CD4-positive, CD25-positive, alpha-beta regulatory T cell (primary cell): Measurements from ENCODE around the gene VPS39. TPM values are rescaled to one million over a fixed set of nuclear protein-coding genes. Genes with fewer than 3 reads are reported as not detected.

ENCODE experiments used
- ATAC-seq, 2 donors: fragments of 150-1000 bp; cut with Tn5 transposase; one replicate each; pipeline ENCODE4 v1.10.0; 2021; ENCODE audit warnings: low read depth in 2 of 2, moderate number of reproducible peaks in 2 of 2, moderate library complexity in 1 of 2
- DNase-seq, 3 donors: peaks; one replicate each; pipeline versions ENCODE4 v3.0.0 to v3.0.0-alpha.2; 2012 to 2022; ENCODE audit warnings: mixed read lengths in 1 of 3
- H3K27ac ChIP-seq: one replicate; pipeline ENCODE4 v1.7.0; 2013; ENCODE audit warnings: mild to moderate bottlenecking, low read length; ENCODE audit not compliant: insufficient read depth, poor library complexity, severe bottlenecking
- H3K27me3 ChIP-seq: one replicate; pipeline ENCODE4 v1.7.0; 2013; ENCODE audit warnings: low read length; ENCODE audit not compliant: control insufficient read depth, insufficient read depth
- H3K36me3 ChIP-seq: one replicate; pipeline ENCODE4 v1.7.0; 2013; ENCODE audit warnings: mild to moderate bottlenecking, low read length, moderate library complexity; ENCODE audit not compliant: control insufficient read depth, insufficient read depth
- H3K4me1 ChIP-seq: 2 replicates; pipeline ENCODE4 v1.7.0; 2013; ENCODE audit warnings: mild to moderate bottlenecking, low read length; ENCODE audit not compliant: insufficient read depth, control insufficient read depth, poor library complexity, severe bottlenecking
- H3K4me3 ChIP-seq: one replicate; pipeline ENCODE4 v1.7.0; 2013; ENCODE audit warnings: low read depth, mild to moderate bottlenecking, low read length, moderate library complexity
- H3K9me3 ChIP-seq, 2 experiments: 1 replicate in 1 of 2; 2 replicates in 1 of 2; pipeline ENCODE4 v1.7.0; 2013; ENCODE audit warnings: low read length in 2 of 2, mild to moderate bottlenecking in 1 of 2, moderate library complexity in 1 of 2; ENCODE audit not compliant: control insufficient read depth in 2 of 2
- H3K27ac Mint-ChIP-seq, 3 donors: one replicate each; pipeline ENCODE4 v1.8.0; 2020 to 2022; ENCODE audit warnings: mild to moderate bottlenecking in 3 of 3, mixed read lengths in 3 of 3, moderate library complexity in 2 of 3
- H3K27me3 Mint-ChIP-seq: one replicate; pipeline ENCODE4 v1.8.0; 2022; ENCODE audit warnings: mild to moderate bottlenecking, mixed read lengths
- H3K36me3 Mint-ChIP-seq: one replicate; pipeline ENCODE4 v1.8.0; 2020; ENCODE audit warnings: mixed read lengths
- H3K4me1 Mint-ChIP-seq, 4 donors: one replicate each; pipeline ENCODE4 v1.8.0; 2020 to 2022; ENCODE audit warnings: mixed read lengths in 4 of 4, mild to moderate bottlenecking in 1 of 4
- H3K4me3 Mint-ChIP-seq, 4 donors: one replicate each; pipeline ENCODE4 v1.8.0; 2020 to 2022; ENCODE audit warnings: mild to moderate bottlenecking in 4 of 4, mixed read lengths in 4 of 4, moderate library complexity in 3 of 4
- H3K9me3 Mint-ChIP-seq, 7 donors: one replicate each; pipeline ENCODE4 v1.8.0; 2020 to 2022; ENCODE audit warnings: mixed read lengths in 7 of 7, mild to moderate bottlenecking in 3 of 7, moderate library complexity in 2 of 7
- polyA plus RNA-seq, 4 donors: library from polyadenylated mRNA; unstranded; fragments of 300-500 nt; fragmentation: Illumina TruSeq; gene quantifications; one replicate each; pipeline ENCODE4 v1.2.3, GENCODE V29; 2021
- total RNA-seq: library from RNA; stranded (reverse); gene quantifications from one replicate; pipeline ENCODE4 v1.2.3, GENCODE V29; 2022

VPS39 gene
- total and polyA plus RNA-seq, 5 donors from 2014 or later: 28.3 to 121 (median 29.2) TPM

DNA sequence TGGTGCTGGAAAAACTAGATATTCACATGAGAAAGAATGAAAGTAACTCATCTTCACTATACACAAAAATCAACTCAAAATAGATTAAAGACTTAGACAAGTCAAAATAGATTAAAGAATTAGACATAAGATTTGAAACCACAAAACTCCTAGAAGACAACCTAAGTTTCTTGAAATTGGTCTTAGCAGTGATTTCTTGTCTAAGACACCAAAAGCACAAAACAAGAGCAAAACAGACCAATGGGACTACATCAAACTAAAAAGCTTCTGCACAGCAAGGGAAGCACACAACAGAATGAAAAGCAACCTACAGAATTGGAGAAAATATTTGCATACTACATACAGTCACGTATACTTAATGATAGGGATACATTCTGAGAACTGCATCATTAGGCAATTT lies 6.5 kb upstream of the VPS39 start:
- peak overlapping the region in 1 of 4 donors; percentile 19 for H3K4me3 Mint-ChIP-seq
- peaks cover 5 to 11% (median 7%) of the 10 kb centered on the region in 4 donors for H3K4me1 Mint-ChIP-seq
- no peaks in the 10 kb centered on the region for H3K27me3 Mint-ChIP-seq

DNA sequence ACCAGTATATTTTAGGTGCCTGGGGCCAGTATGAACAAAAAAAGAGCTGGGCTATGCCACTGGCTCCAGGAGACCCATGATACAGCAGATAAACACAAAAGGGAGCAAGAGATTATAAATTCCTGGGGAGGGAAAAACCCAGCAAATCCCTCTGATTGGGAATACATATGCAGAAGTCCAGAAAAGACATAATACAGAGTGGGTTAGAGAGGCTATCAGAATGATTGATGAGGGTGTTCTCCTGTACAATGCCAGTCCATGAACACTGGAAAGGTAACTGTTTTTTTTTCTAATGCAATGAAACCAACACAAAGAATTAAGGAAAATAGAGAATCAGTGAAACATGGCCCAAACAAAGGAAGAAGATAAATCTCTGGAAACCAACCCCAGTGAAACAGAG lies 5.4 kb upstream of the VPS39 start:
- H3K4me3 ChIP-seq: no peak overlapping the region
- Mint-ChIP-seq H3K27ac (no peak overlapping the region), H3K9me3 (no peaks in the 10 kb centered on the region), H3K4me3 (no peak overlapping the region), H3K27me3 (no peaks in the 10 kb centered on the region), H3K4me1 (peaks cover 6 to 11% (median 8%) of the 10 kb centered on the region in 4 donors), H3K36me3 (peaks cover 18% of the 10 kb centered on the region)
- H3K36me3 ChIP-seq: peaks cover 64% of the 10 kb centered on the region
- no peaks in the 10 kb centered on the region for H3K9me3 ChIP-seq
- DNase-seq: no peak
- no peak for ATAC-seq
- no peak overlapping the region for H3K27ac ChIP-seq
- H3K4me1 ChIP-seq: no peaks in the 10 kb centered on the region
- no peaks in the 10 kb centered on the region for H3K27me3 ChIP-seq

More for the DNA sequence above, 6.5 kb upstream of the VPS39 start:
- no peak for ATAC-seq
- Histone ChIP-seq H3K9me3 (no peaks in the 10 kb centered on the region), H3K4me3 (no peak overlapping the region), H3K27ac (no peak overlapping the region), H3K27me3 (no peaks in the 10 kb centered on the region), H3K36me3 (peaks cover 74% of the 10 kb centered on the region), H3K4me1 (no peaks in the 10 kb centered on the region)
- H3K9me3 Mint-ChIP-seq: no peaks in the 10 kb centered on the region
- H3K27ac Mint-ChIP-seq: peak overlapping the region in 1 of 3 donors; percentile 72
- H3K36me3 Mint-ChIP-seq: peaks cover 26% of the 10 kb centered on the region
- DNase-seq: peak in 1 of 3 donors; percentile 65

DNA sequence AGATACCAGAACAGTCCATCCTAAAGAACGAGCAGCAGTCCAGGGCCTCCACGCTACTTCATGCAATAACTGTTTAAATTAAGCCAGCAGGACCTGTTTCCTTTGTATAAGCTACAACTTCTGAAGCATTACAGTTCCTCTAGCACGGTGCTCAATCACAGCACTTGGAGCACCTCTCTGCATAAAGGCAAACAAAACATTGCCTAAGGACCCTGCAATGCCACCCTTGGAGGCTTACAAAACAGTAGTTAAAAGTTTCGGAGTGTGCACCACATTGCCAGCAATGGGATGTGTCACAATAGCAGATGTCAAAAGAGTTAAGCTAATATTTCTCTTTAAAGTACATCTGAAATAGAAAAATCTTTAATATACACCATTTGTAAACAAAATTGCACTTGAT lies 2.6 kb upstream of the VPS39 start:
- H3K4me1 Mint-ChIP-seq: peaks cover 26 to 35% (median 33%) of the 10 kb centered on the region in 4 donors
- H3K27me3 ChIP-seq: no peaks in the 10 kb centered on the region
- no peak for DNase-seq
- H3K27ac ChIP-seq: no peak overlapping the region
- peaks cover 38% of the 10 kb centered on the region for H3K36me3 ChIP-seq
- H3K27ac Mint-ChIP-seq: no peak overlapping the region
- ATAC-seq: no peak
- peaks cover 20% of the 10 kb centered on the region for H3K4me1 ChIP-seq
- no peak overlapping the region for H3K4me3 Mint-ChIP-seq
- no peaks in the 10 kb centered on the region for H3K9me3 ChIP-seq
- no peaks in the 10 kb centered on the region for H3K27me3 Mint-ChIP-seq
- no peak overlapping the region for H3K4me3 ChIP-seq
- peaks cover 7% of the 10 kb centered on the region for H3K36me3 Mint-ChIP-seq
- H3K9me3 Mint-ChIP-seq: no peaks in the 10 kb centered on the region

DNA sequence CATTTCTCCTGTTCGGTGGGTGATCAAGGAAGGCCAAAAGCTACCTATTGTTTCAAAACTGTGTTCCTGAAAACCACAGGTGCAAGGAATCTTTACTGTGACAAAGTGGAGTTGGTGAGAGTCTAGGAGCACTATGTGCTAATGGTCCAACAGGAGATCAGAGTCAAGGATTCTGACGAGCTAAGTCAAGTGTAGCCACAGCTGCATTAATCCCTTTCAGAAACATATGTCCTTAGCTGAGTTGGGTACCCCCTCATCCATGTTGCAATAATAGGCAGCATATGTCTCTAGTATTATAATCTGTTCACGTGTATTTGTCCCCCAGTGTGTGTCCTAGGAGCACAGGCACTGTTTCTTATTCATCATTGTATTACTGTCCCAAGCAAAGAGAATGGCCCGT lies 1.7 kb downstream of the VPS39 start:
- Mint-ChIP-seq H3K36me3 (peaks cover 9% of the 10 kb centered on the region), H3K4me1 (peaks cover 39 to 58% (median 48%) of the 10 kb centered on the region in 4 donors), H3K27me3 (no peaks in the 10 kb centered on the region), H3K9me3 (peaks cover 0 to 1% (median 0%) of the 10 kb centered on the region in 7 donors), H3K4me3 (peak overlapping the region; percentile 87 to 98 (median 98)), H3K27ac (peak overlapping the region in 2 of 3 donors; percentile 15 to 89)
- Histone ChIP-seq H3K4me1 (peaks cover 30% of the 10 kb centered on the region), H3K4me3 (peak overlapping the region; percentile 98), H3K27ac (no peak overlapping the region), H3K27me3 (no peaks in the 10 kb centered on the region), H3K9me3 (no peaks in the 10 kb centered on the region), H3K36me3 (peaks cover 13% of the 10 kb centered on the region)
- DNase-seq (no peak), ATAC-seq (no peak)

DNA sequence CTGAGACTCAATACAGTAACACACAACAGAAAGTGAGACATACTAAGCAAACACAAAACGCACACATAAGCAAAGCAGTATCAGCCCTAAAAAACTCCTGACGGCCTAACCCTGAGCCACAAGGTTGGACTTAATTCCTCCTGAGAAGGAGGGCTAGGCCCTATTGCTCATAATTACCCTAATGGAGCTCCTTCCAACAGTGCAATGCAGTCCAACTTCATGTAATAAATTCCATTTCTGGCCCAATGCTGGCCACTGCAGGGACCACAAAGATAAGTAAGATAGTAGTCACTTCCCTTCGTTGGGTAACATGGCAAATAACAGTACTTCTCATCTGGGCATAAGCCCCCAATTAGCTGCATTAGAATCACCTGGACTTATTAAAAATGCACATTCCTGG lies 4.2 kb downstream of the VPS39 start:
- H3K4me3 Mint-ChIP-seq: peak overlapping the region in 2 of 4 donors; percentile 29 to 59
- H3K27ac Mint-ChIP-seq: no peak overlapping the region
- peaks cover 46 to 71% (median 60%) of the 10 kb centered on the region in 4 donors for H3K4me1 Mint-ChIP-seq

DNA sequence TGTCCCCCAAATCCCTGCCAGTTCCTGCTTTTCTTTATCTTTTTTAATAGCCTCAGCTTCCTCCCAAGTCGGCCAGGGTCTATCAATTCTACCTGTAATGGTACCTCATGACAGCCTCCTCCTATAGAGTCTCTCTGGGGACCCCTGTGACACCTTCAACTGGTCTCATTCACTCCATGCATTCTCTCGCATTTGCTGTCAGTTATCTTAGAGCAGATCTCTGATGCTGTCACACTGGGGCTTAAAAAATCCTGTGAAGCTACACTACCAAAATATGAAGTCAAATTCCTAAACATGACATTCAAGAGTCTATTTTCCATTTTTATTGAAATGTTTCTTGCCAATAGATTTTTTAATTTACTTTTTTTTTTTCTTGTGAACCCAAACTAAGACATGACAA lies 5.5 kb downstream of the VPS39 start:
- no peaks in the 10 kb centered on the region for H3K27me3 Mint-ChIP-seq
- Histone ChIP-seq H3K9me3 (no peaks in the 10 kb centered on the region), H3K4me3 (no peak overlapping the region), H3K27me3 (no peaks in the 10 kb centered on the region), H3K4me1 (peaks cover 30% of the 10 kb centered on the region), H3K36me3 (peaks cover 19% of the 10 kb centered on the region), H3K27ac (no peak overlapping the region)
- peak overlapping the region in 1 of 3 donors; percentile 65 for H3K27ac Mint-ChIP-seq
- ATAC-seq (no peak), DNase-seq (no peak)
- H3K9me3 Mint-ChIP-seq: peaks cover 0 to 1% (median 0%) of the 10 kb centered on the region in 7 donors
- H3K36me3 Mint-ChIP-seq: peaks cover 18% of the 10 kb centered on the region
- H3K4me3 Mint-ChIP-seq: peak overlapping the region in 2 of 4 donors; percentile 10 to 21
- peaks cover 43 to 64% (median 58%) of the 10 kb centered on the region in 4 donors for H3K4me1 Mint-ChIP-seq

More for the DNA sequence above, 4.2 kb downstream of the VPS39 start:
- H3K27ac ChIP-seq: no peak overlapping the region
- peaks cover 30% of the 10 kb centered on the region for H3K4me1 ChIP-seq
- H3K9me3 ChIP-seq: no peaks in the 10 kb centered on the region
- no peak for ATAC-seq
- H3K27me3 ChIP-seq: no peaks in the 10 kb centered on the region
- Mint-ChIP-seq H3K27me3 (no peaks in the 10 kb centered on the region), H3K9me3 (peaks cover 0 to 1% (median 0%) of the 10 kb centered on the region in 7 donors), H3K36me3 (peaks cover 16% of the 10 kb centered on the region)
- DNase-seq: no peak
- no peak overlapping the region for H3K4me3 ChIP-seq
- peaks cover 10% of the 10 kb centered on the region for H3K36me3 ChIP-seq

DNA sequence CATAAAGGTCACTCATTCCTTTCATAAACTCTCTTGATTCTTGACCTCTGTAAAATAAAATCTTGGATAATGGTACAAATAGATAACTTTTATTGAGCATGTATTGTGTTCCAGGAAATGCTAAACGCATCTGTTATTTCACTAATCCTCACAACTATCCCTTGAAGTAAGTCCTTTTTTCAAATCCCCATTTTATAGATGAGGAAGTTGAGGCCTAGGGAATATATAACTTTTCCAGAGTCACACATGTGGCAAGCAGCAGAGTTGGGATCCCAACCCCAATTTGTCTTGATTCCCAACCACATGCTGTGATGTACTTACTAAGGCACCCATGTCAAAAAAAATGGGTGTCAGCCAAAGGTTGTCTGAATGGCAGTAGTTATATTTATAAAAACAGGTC lies 6.3 kb downstream of the VPS39 start:
- Mint-ChIP-seq H3K27me3 (no peaks in the 10 kb centered on the region), H3K27ac (peak overlapping the region in 1 of 3 donors; percentile 25), H3K4me3 (no peak overlapping the region), H3K9me3 (peaks cover 0 to 1% (median 0%) of the 10 kb centered on the region in 7 donors), H3K36me3 (peaks cover 20% of the 10 kb centered on the region), H3K4me1 (peaks cover 35 to 56% (median 49%) of the 10 kb centered on the region in 4 donors)
- DNase-seq (no peak), ATAC-seq (no peak)
- H3K36me3 ChIP-seq: peaks cover 25% of the 10 kb centered on the region
- H3K9me3 ChIP-seq: no peaks in the 10 kb centered on the region
- no peaks in the 10 kb centered on the region for H3K27me3 ChIP-seq
- H3K4me3 ChIP-seq: no peak overlapping the region
- no peak overlapping the region for H3K27ac ChIP-seq
- H3K4me1 ChIP-seq: peaks cover 21% of the 10 kb centered on the region

DNA sequence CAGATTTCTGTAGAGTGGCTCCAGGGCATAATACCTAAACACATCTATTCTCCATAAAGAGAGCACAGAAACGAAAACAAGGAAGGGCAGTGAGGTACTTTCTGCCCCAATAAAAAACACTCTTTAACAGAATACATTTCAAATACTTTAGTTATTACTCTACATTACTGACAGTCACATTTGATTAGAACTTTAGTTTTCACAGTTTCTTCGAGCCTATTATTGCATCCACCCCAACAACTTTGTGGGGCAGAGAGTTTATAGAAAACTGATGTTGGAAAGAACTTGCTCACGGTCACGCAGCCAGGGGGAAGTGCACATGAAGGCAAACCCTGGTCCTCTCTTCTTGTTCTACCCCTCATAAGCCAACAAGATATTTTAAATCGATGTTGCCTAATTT lies 9.0 kb downstream of the VPS39 start:
- Mint-ChIP-seq H3K9me3 (no peaks in the 10 kb centered on the region), H3K4me1 (peaks cover 16 to 52% (median 41%) of the 10 kb centered on the region in 4 donors), H3K4me3 (no peak overlapping the region), H3K36me3 (peaks cover 39% of the 10 kb centered on the region), H3K27me3 (no peaks in the 10 kb centered on the region), H3K27ac (peak overlapping the region in 2 of 3 donors; percentile 12 to 70)
- ATAC-seq (no peak), DNase-seq (no peak)
- H3K4me3 ChIP-seq: no peak overlapping the region
- H3K27ac ChIP-seq: no peak overlapping the region
- H3K36me3 ChIP-seq: peaks cover 25% of the 10 kb centered on the region
- peaks cover 3% of the 10 kb centered on the region for H3K4me1 ChIP-seq
- H3K9me3 ChIP-seq: no peaks in the 10 kb centered on the region
- H3K27me3 ChIP-seq: no peaks in the 10 kb centered on the region
